Peyer's patch (tissue), 4 donors: Measurements from ENCODE around the gene CD1C. TPM values are rescaled to one million over a fixed set of nuclear protein-coding genes. Genes with fewer than 3 reads are reported as not detected.

ENCODE experiments used
- DNase-seq, 3 donors: peaks; one replicate each; pipeline ENCODE4 v3.0.0-alpha.2; 2017 to 2019
- H3K27ac ChIP-seq, 4 donors: fragments of 200-600 bp; sonication (generic); one replicate each; pipeline ENCODE4 v1.5.1; 2016 to 2019
- H3K27me3 ChIP-seq, 2 donors: fragments of 200-600 bp; sonication (generic); one replicate each; pipeline ENCODE4 v1.5.1; 2019
- H3K36me3 ChIP-seq, 3 donors: fragments of 200-600 bp; sonication (generic); one replicate each; pipeline ENCODE4 v1.5.1; 2016 to 2019
- H3K4me1 ChIP-seq, 4 donors: fragments of 200-600 bp; sonication (generic); one replicate each; pipeline ENCODE4 v1.5.1; 2016 to 2019
- H3K4me3 ChIP-seq, 4 donors: fragments of 200-600 bp; sonication (generic); 1 replicate in 3 of 4; 2 replicates in 1 of 4; pipeline ENCODE4 v1.5.1; 2016 to 2019; ENCODE audit warnings: mild to moderate bottlenecking in 1 of 4
- H3K9me3 ChIP-seq, 4 donors: fragments of 200-600 bp; sonication (generic); one replicate each; pipeline ENCODE4 v1.5.1; 2016 to 2019; ENCODE audit warnings: mild to moderate bottlenecking in 1 of 4
- CTCF ChIP-seq, 6 experiments: fragments of 450-650 bp in 4 of 6; fragments of 200-600 bp in 2 of 6; sonication (generic) in 1 of 6; IDR thresholded peaks; one replicate each; pipeline ENCODE4 v1.5.1; 2017 to 2019; ENCODE audit warnings: antibody characterized with exemption in 6 of 6, mild to moderate bottlenecking in 3 of 6, moderate library complexity in 1 of 6
- POLR2A ChIP-seq, 2 donors: fragments of 450-650 bp; IDR thresholded peaks; one replicate each; pipeline ENCODE4 v1.5.1; 2017; ENCODE audit warnings: antibody characterized with exemption in 2 of 2, mild to moderate bottlenecking in 2 of 2, moderate library complexity in 2 of 2
- total RNA-seq, 4 donors: library from RNA; depleted of rRNA; stranded (reverse); fragments of >200 nt; gene quantifications; one replicate each; pipeline ENCODE4 v1.1.0, GENCODE V29; 2016

CD1C gene
- total RNA-seq, 4 donors from 2014 or later: 1.3 to 15.7 TPM; not detected in 2

GRCh38 chr1:158328426-158328825 is 38.7 kb downstream of the CD1C start:
- no peaks in the 10 kb centered on the region for H3K36me3 ChIP-seq
- DNase-seq: no peak
- H3K9me3 ChIP-seq: no peaks in the 10 kb centered on the region
- no peak overlapping the region for H3K4me3 ChIP-seq
- TF ChIP-seq POLR2A (IDR thresholded peaks at IDR 0.05) (no peak), CTCF (IDR thresholded peaks at IDR 0.05) (no peak)
- H3K27ac ChIP-seq: no peak overlapping the region
- H3K27me3 ChIP-seq: no peaks in the 10 kb centered on the region
- no peaks in the 10 kb centered on the region for H3K4me1 ChIP-seq

GRCh38 chr1:158329300-158329699 is 39.6 kb downstream of the CD1C start:
- TF ChIP-seq CTCF (IDR thresholded peaks at IDR 0.05) (no peak), POLR2A (IDR thresholded peaks at IDR 0.05) (no peak)
- Histone ChIP-seq H3K9me3 (no peaks in the 10 kb centered on the region), H3K4me3 (no peak overlapping the region), H3K27me3 (no peaks in the 10 kb centered on the region), H3K27ac (no peak overlapping the region), H3K4me1 (no peaks in the 10 kb centered on the region), H3K36me3 (no peaks in the 10 kb centered on the region)
- no peak for DNase-seq

- peak in 2 of 3 donors; percentile 42 to 55 for DNase-seq
- no peaks in the 10 kb centered on the region for H3K36me3 ChIP-seq
These were observed 40.0 kb downstream of the CD1C start for GRCh38 chr1:158329733-158330132.

GRCh38 chr1:158330391-158331105 is 40.8 kb downstream of the CD1C start:
- no peak for DNase-seq
- Histone ChIP-seq H3K27me3 (no peaks in the 10 kb centered on the region), H3K36me3 (no peaks in the 10 kb centered on the region), H3K9me3 (no peaks in the 10 kb centered on the region), H3K4me3 (no peak overlapping the region), H3K27ac (no peak overlapping the region), H3K4me1 (no peaks in the 10 kb centered on the region)
- TF ChIP-seq POLR2A (IDR thresholded peaks at IDR 0.05) (no peak), CTCF (IDR thresholded peaks at IDR 0.05) (no peak)

More at GRCh38 chr1:158329733-158330132, 40.0 kb downstream of the CD1C start:
- Histone ChIP-seq H3K4me1 (no peaks in the 10 kb centered on the region), H3K9me3 (no peaks in the 10 kb centered on the region), H3K4me3 (no peak overlapping the region), H3K27ac (no peak overlapping the region), H3K27me3 (no peaks in the 10 kb centered on the region)
- TF ChIP-seq CTCF (IDR thresholded peaks at IDR 0.05) (peak in 2 of 6 experiments; percentile 4 to 33), POLR2A (IDR thresholded peaks at IDR 0.05) (no peak)

- Histone ChIP-seq H3K36me3 (no peaks in the 10 kb centered on the region), H3K27ac (no peak overlapping the region), H3K27me3 (no peaks in the 10 kb centered on the region), H3K4me1 (no peaks in the 10 kb centered on the region), H3K4me3 (no peak overlapping the region), H3K9me3 (no peaks in the 10 kb centered on the region)
- DNase-seq: no peak
- TF ChIP-seq CTCF (IDR thresholded peaks at IDR 0.05): no peak
These were observed 41.3 kb downstream of the CD1C start for GRCh38 chr1:158331106-158331425.
